ENCODE results near the gene REST. TPM values are rescaled to one million over a fixed set of nuclear protein-coding genes. Genes with fewer than 3 reads are reported as not detected.

The REST gene
- total RNA-seq, 1 experiment from 2014 or later: 56.6 TPM

- Mint-ChIP-seq H3K27ac (ENCODE audit: unreplicated experiment) (no peak overlapping the region), H3K4me3 (ENCODE audit: unreplicated experiment) (no peak overlapping the region), H3K4me1 (ENCODE audit: low read depth, unreplicated experiment) (no peaks in the 10 kb centered on the region), H3K36me3 (ENCODE audit: insufficient read depth, unreplicated experiment) (peaks cover 26% of the 10 kb centered on the region), H3K9me3 (ENCODE audit: unreplicated experiment) (no peaks in the 10 kb centered on the region), H3K27me3 (ENCODE audit: insufficient read depth, unreplicated experiment) (no peaks in the 10 kb centered on the region)
- Histone ChIP-seq H3K36me3 (ENCODE audit: control insufficient read depth, insufficient read depth, low read length) (no peaks in the 10 kb centered on the region), H3K9me3 (no peaks in the 10 kb centered on the region), H3K27me3 (replicated peaks; ENCODE audit: control insufficient read depth, insufficient read depth, low read length) (no peaks in the 10 kb centered on the region), H3K4me1 (no peaks in the 10 kb centered on the region), H3K4me3 (ENCODE audit: low read depth, low read length) (no peak overlapping the region)
- TF ChIP-seq CTCF (IDR thresholded peaks at IDR 0.05; ENCODE audit: insufficient read depth in 1 of 2, low read depth in 1 of 2, low read length in 1 of 2, severe bottlenecking in 1 of 2, unreplicated experiment in 1 of 2): no peak
- BruUV-seq (replicated peaks): no TSS peak
- ChIA-PET POLR2A (no interaction called here), CTCF (no interaction called here)
- intact Hi-C loops (cut with micrococcal nuclease; ENCODE audit: unreplicated experiment): no loop called here
- no peak for DNase-seq
These were observed 33.3 kb downstream of the REST start for GRCh38 chr4:56940971-56941370.

GRCh38 chr4:56941403-56941802 lies 33.7 kb downstream of the REST start:
- Mint-ChIP-seq H3K4me1 (ENCODE audit: low read depth, unreplicated experiment) (no peaks in the 10 kb centered on the region), H3K27ac (ENCODE audit: unreplicated experiment) (no peak overlapping the region), H3K36me3 (ENCODE audit: insufficient read depth, unreplicated experiment) (peaks cover 26% of the 10 kb centered on the region), H3K4me3 (ENCODE audit: unreplicated experiment) (no peak overlapping the region), H3K9me3 (ENCODE audit: unreplicated experiment) (no peaks in the 10 kb centered on the region), H3K27me3 (ENCODE audit: insufficient read depth, unreplicated experiment) (no peaks in the 10 kb centered on the region)
- TF ChIP-seq CTCF (IDR thresholded peaks at IDR 0.05; ENCODE audit: insufficient read depth in 1 of 2, low read depth in 1 of 2, low read length in 1 of 2, severe bottlenecking in 1 of 2, unreplicated experiment in 1 of 2): no peak
- POLR2A ChIA-PET: no interaction called here
- Histone ChIP-seq H3K36me3 (ENCODE audit: control insufficient read depth, insufficient read depth, low read length) (no peaks in the 10 kb centered on the region), H3K4me3 (ENCODE audit: low read depth, low read length) (no peak overlapping the region), H3K9me3 (no peaks in the 10 kb centered on the region), H3K27me3 (replicated peaks; ENCODE audit: control insufficient read depth, insufficient read depth, low read length) (no peaks in the 10 kb centered on the region), H3K4me1 (no peaks in the 10 kb centered on the region)
- DNase-seq: no peak
- no TSS peak for BruUV-seq (replicated peaks)
- CTCF ChIA-PET: no interaction called here
- intact Hi-C loops (cut with micrococcal nuclease; ENCODE audit: unreplicated experiment): no loop called here

GRCh38 chr4:56953680-56954520 lies 46.2 kb downstream of the REST start:
- TF ChIP-seq CTCF (IDR thresholded peaks at IDR 0.05; ENCODE audit: insufficient read depth in 1 of 2, low read depth in 1 of 2, low read length in 1 of 2, severe bottlenecking in 1 of 2, unreplicated experiment in 1 of 2): no peak
- H3K27me3 ChIP-seq (replicated peaks; ENCODE audit: control insufficient read depth, insufficient read depth, low read length): no peaks in the 10 kb centered on the region
- ChIA-PET CTCF (no interaction called here), POLR2A (no interaction called here)
- no TSS peak for BruUV-seq (replicated peaks)
- Mint-ChIP-seq H3K4me3 (ENCODE audit: unreplicated experiment) (no peak overlapping the region), H3K9me3 (ENCODE audit: unreplicated experiment) (no peaks in the 10 kb centered on the region), H3K36me3 (ENCODE audit: insufficient read depth, unreplicated experiment) (no peaks in the 10 kb centered on the region), H3K27me3 (ENCODE audit: insufficient read depth, unreplicated experiment) (no peaks in the 10 kb centered on the region), H3K4me1 (ENCODE audit: low read depth, unreplicated experiment) (no peaks in the 10 kb centered on the region), H3K27ac (ENCODE audit: unreplicated experiment) (no peak overlapping the region)
- no peak for DNase-seq
- H3K9me3 ChIP-seq: no peaks in the 10 kb centered on the region
- no peak overlapping the region for H3K4me3 ChIP-seq (ENCODE audit: low read depth, low read length)
- H3K4me1 ChIP-seq: no peaks in the 10 kb centered on the region
- H3K36me3 ChIP-seq (ENCODE audit: control insufficient read depth, insufficient read depth, low read length): no peaks in the 10 kb centered on the region
- intact Hi-C loops (cut with micrococcal nuclease; ENCODE audit: unreplicated experiment): no loop called here
